Gastroesophageal sphincter (tissue), 4 donors: ENCODE measurements around the gene TMX4. TPM values are rescaled to one million over a fixed set of nuclear protein-coding genes. Genes with fewer than 3 reads are reported as not detected.
"Not testable (repeated sequence)": the region's sequence is repeated elsewhere in the genome, so short reads cannot be mapped to it uniquely, and the experiment has no call there.

ENCODE experiments used
- ATAC-seq: fragments of 150-250 bp; one replicate; pipeline ENCODE4 v1.9.1; 2016; ENCODE audit warnings: mild to moderate bottlenecking, moderate library complexity
- H3K27ac ChIP-seq, 4 donors: fragments of 200-600 bp; sonication (generic) in 3 of 4; 1 replicate in 3 of 4; 2 replicates in 1 of 4; pipeline ENCODE4 v1.5.1; 2016 to 2019
- H3K27me3 ChIP-seq: fragments of 200-600 bp; sonication (generic); one replicate; pipeline ENCODE4 v1.5.1; 2019
- H3K36me3 ChIP-seq, 2 donors: fragments of 200-600 bp; sonication (generic); one replicate each; pipeline ENCODE4 v1.5.1; 2019; ENCODE audit warnings: control low read depth in 1 of 2
- H3K4me1 ChIP-seq, 3 donors: fragments of 200-600 bp; sonication (generic); 1 replicate in 2 of 3; 2 replicates in 1 of 3; pipeline ENCODE4 v1.5.1; 2016 to 2019; ENCODE audit warnings: control low read depth in 2 of 3
- H3K4me3 ChIP-seq, 2 donors: fragments of 200-600 bp; sonication (generic); one replicate each; pipeline ENCODE4 v1.5.1; 2019; ENCODE audit warnings: mild to moderate bottlenecking in 1 of 2, moderate library complexity in 1 of 2
- H3K9me3 ChIP-seq, 3 donors: fragments of 200-600 bp; sonication (generic); one replicate each; pipeline ENCODE4 v1.5.1; 2017 to 2019; ENCODE audit warnings: control low read depth in 2 of 3
- CTCF ChIP-seq, 4 experiments: fragments of 200-600 bp in 2 of 4; fragments of 450-650 bp in 2 of 4; sonication (generic) in 1 of 4; IDR thresholded peaks; one replicate each; pipeline ENCODE4 v1.5.1; 2017 to 2019; ENCODE audit warnings: antibody characterized with exemption in 4 of 4, mild to moderate bottlenecking in 2 of 4, moderate library complexity in 2 of 4
- EP300 ChIP-seq: sonication (generic); formaldehyde crosslinking; IDR thresholded peaks from one replicate; pipeline ENCODE4 v1.6.1; 2017; ENCODE audit warnings: antibody characterized with exemption, mild to moderate bottlenecking
- POLR2A ChIP-seq, 2 donors: fragments of 450-650 bp; IDR thresholded peaks; one replicate each; pipeline ENCODE4 v1.6.1; 2017; ENCODE audit warnings: antibody characterized with exemption in 2 of 2, mild to moderate bottlenecking in 2 of 2, moderate library complexity in 1 of 2
- POLR2AphosphoS5 ChIP-seq: sonication (generic); formaldehyde crosslinking; IDR thresholded peaks from one replicate; pipeline ENCODE4 v1.6.1; 2017; ENCODE audit warnings: antibody characterized with exemption
- WGBS, 2 donors: methylation state at CpG; one replicate each; pipeline ENCODE4 v1.1.5; 2018; ENCODE audit warnings: low coverage in 1 of 2; 5-methylcytosine and 5-hydroxymethylcytosine counted together
- total RNA-seq, 4 donors: library from RNA; depleted of rRNA; stranded (reverse); fragments of >200 nt; gene quantifications; one replicate each; pipeline ENCODE4 v1.1.0, GENCODE V29; 2016

TMX4 gene
- total RNA-seq, 4 donors from 2014 or later: 44.7 to 76.1 (median 61.2) TPM

GRCh38 chr20:7967199-7967844, 52.2 kb downstream of the TMX4 start:
- peak; percentile 66 for ATAC-seq

GRCh38 chr20:7966176-7966575, 53.4 kb downstream of the TMX4 start:
- Histone ChIP-seq H3K4me1 (peaks cover 0 to 6% (median 0%) of the 10 kb centered on the region in 3 donors), H3K4me3 (no peak overlapping the region), H3K36me3 (no peaks in the 10 kb centered on the region), H3K27me3 (peaks cover 4% of the 10 kb centered on the region), H3K27ac (no peak overlapping the region), H3K9me3 (no peaks in the 10 kb centered on the region)
- ATAC-seq: no peak
- 23 to 34% methylated on average over 3 of the region's 3 CpGs for WGBS, 2 donors
- TF ChIP-seq EP300 (no peak), CTCF (IDR thresholded peaks at IDR 0.05) (no peak), POLR2A (IDR thresholded peaks at IDR 0.05) (no peak)

More at GRCh38 chr20:7967199-7967844, 52.2 kb downstream of the TMX4 start:
- no peak for TF ChIP-seq POLR2AphosphoS5
- TF ChIP-seq POLR2A (IDR thresholded peaks at IDR 0.05): no peak
- TF ChIP-seq CTCF (IDR thresholded peaks at IDR 0.05): no peak
- TF ChIP-seq EP300: no peak
- H3K4me1 ChIP-seq: peaks cover 0 to 6% (median 0%) of the 10 kb centered on the region in 3 donors
- no peaks in the 10 kb centered on the region for H3K9me3 ChIP-seq
- H3K27ac ChIP-seq: no peak overlapping the region
- peaks cover 4% of the 10 kb centered on the region for H3K27me3 ChIP-seq
- no peaks in the 10 kb centered on the region for H3K36me3 ChIP-seq
- no peak overlapping the region for H3K4me3 ChIP-seq
- 44 to 63% methylated on average over 4 of the region's 4 CpGs for WGBS, 2 donors

- Histone ChIP-seq H3K27me3 (no peaks in the 10 kb centered on the region), H3K4me1 (no peaks in the 10 kb centered on the region), H3K27ac (no peak overlapping the region), H3K36me3 (no peaks in the 10 kb centered on the region), H3K4me3 (no peak overlapping the region), H3K9me3 (peaks cover 0 to 9% (median 0%) of the 10 kb centered on the region in 3 donors)
- WGBS, 2 donors: 33 to 50% methylated on average over 1 of the region's 1 CpG
- ATAC-seq: no peak
- TF ChIP-seq CTCF (IDR thresholded peaks at IDR 0.05) (no peak), POLR2AphosphoS5 (no peak), EP300 (no peak), POLR2A (IDR thresholded peaks at IDR 0.05) (no peak)
These were observed 60.1 kb downstream of the TMX4 start for GRCh38 chr20:7959484-7959883.

- not testable (repeated sequence) for H3K27ac ChIP-seq, H3K4me3 ChIP-seq, H3K36me3 ChIP-seq, H3K27me3 ChIP-seq, ATAC-seq, H3K4me1 ChIP-seq
- H3K9me3 ChIP-seq: peaks cover 0 to 20% (median 0%) of the 10 kb centered on the region in 3 donors
- 66 to 87% methylated on average over 4 to 5 of the region's 9 CpGs for WGBS, 2 donors
These were observed 63.0 kb downstream of the TMX4 start for GRCh38 chr20:7956561-7956960.

GRCh38 chr20:7950387-7950786, 69.2 kb downstream of the TMX4 start:
- Histone ChIP-seq H3K4me3 (no peak overlapping the region), H3K9me3 (peaks cover 0 to 10% (median 0%) of the 10 kb centered on the region in 3 donors), H3K36me3 (no peaks in the 10 kb centered on the region), H3K4me1 (peaks cover 0 to 5% (median 0%) of the 10 kb centered on the region in 3 donors), H3K27me3 (no peaks in the 10 kb centered on the region), H3K27ac (no peak overlapping the region)
- TF ChIP-seq EP300 (no peak), POLR2A (IDR thresholded peaks at IDR 0.05) (no peak), CTCF (IDR thresholded peaks at IDR 0.05) (no peak), POLR2AphosphoS5 (no peak)
- 50 to 57% methylated on average over 1 of the region's 1 CpG for WGBS, 2 donors
- no peak for ATAC-seq
